ENCODE data around the gene SLC17A7.

DNA sequence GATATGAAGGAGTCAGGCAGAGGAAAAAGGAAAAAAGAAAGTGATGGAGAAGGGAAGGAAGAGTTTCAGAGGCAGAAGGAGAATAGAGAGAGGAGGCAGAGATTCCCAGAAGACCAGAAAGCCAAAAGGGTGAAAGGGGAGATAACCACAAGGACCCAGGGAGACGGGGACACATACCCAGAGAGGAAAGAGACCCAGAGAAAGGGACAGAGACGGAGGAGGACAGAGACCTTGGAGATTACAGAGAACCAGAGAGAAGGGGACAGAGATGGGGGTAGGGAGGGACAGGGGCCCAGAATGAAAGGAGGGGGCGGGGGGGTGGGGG lies 19.5 kb downstream of the SLC17A7 start:
- TF ChIP-seq, protein P1, sequence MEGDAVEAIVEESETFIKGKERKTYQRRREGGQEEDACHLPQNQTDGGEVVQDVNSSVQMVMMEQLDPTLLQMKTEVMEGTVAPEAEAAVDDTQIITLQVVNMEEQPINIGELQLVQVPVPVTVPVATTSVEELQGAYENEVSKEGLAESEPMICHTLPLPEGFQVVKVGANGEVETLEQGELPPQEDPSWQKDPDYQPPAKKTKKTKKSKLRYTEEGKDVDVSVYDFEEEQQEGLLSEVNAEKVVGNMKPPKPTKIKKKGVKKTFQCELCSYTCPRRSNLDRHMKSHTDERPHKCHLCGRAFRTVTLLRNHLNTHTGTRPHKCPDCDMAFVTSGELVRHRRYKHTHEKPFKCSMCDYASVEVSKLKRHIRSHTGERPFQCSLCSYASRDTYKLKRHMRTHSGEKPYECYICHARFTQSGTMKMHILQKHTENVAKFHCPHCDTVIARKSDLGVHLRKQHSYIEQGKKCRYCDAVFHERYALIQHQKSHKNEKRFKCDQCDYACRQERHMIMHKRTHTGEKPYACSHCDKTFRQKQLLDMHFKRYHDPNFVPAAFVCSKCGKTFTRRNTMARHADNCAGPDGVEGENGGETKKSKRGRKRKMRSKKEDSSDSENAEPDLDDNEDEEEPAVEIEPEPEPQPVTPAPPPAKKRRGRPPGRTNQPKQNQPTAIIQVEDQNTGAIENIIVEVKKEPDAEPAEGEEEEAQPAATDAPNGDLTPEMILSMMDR (conservative IDR thresholded peaks at IDR 0.05; ENCODE audit: low read depth, low read length): no peak
- TF ChIP-seq MAZ (IDR thresholded peaks at IDR 0.05; ENCODE audit: borderline replicate concordance, low read depth, low read length) (no peak), NFE2L2 (IDR thresholded peaks at IDR 0.05; ENCODE audit: low read depth, low read length) (no peak), RFX5 (IDR thresholded peaks at IDR 0.05; ENCODE audit: low read depth, low read length) (no peak), CEBPB (IDR thresholded peaks at IDR 0.05; ENCODE audit: low read depth, low read length) (no peak), RAD21 (IDR thresholded peaks at IDR 0.05; ENCODE audit: low read length) (no peak), POLR2A (IDR thresholded peaks at IDR 0.05; ENCODE audit: low read depth, low read length) (no peak), CHD1 (IDR thresholded peaks at IDR 0.05; ENCODE audit: low read depth, low read length) (no peak), SMC3 (IDR thresholded peaks at IDR 0.05; ENCODE audit: low read depth, low read length) (no peak), BHLHE40 (IDR thresholded peaks at IDR 0.05; ENCODE audit: low read depth, low read length) (no peak), MAFK (IDR thresholded peaks at IDR 0.05; ENCODE audit: low read depth, low read length) (no peak), MXI1 (IDR thresholded peaks at IDR 0.05; ENCODE audit: borderline replicate concordance, low read depth, low read length) (no peak)
- TF ChIP-seq, protein P2, sequence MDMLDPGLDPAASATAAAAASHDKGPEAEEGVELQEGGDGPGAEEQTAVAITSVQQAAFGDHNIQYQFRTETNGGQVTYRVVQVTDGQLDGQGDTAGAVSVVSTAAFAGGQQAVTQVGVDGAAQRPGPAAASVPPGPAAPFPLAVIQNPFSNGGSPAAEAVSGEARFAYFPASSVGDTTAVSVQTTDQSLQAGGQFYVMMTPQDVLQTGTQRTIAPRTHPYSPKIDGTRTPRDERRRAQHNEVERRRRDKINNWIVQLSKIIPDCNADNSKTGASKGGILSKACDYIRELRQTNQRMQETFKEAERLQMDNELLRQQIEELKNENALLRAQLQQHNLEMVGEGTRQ (IDR thresholded peaks at IDR 0.05; ENCODE audit: low read depth, low read length): no peak

Measured in IMR-90 (cell line).